Testis (tissue), 2 donors: ENCODE results near the gene EFNA1.

ENCODE experiments used
- CTCF ChIP-seq, 3 experiments: fragments of 450-650 bp in 2 of 3; fragments of 200-600 bp in 1 of 3; sonication (generic) in 1 of 3; IDR thresholded peaks; one replicate each; pipeline ENCODE4 v1.5.1; 2016 to 2019; ENCODE audit warnings: antibody characterized with exemption in 3 of 3, mild to moderate bottlenecking in 2 of 3, moderate library complexity in 1 of 3
- POLR2A ChIP-seq: fragments of 450-650 bp; IDR thresholded peaks from one replicate; pipeline ENCODE4 v1.6.1; 2017; ENCODE audit warnings: antibody characterized with exemption, mild to moderate bottlenecking, moderate library complexity

- TF ChIP-seq CTCF (IDR thresholded peaks at IDR 0.05): no peak
- TF ChIP-seq POLR2A: no peak
These were observed 2.1 kb upstream of the EFNA1 start for GRCh38 chr1:155125511-155125945.
